HepG2 (cell line): ENCODE data around the gene FOXA1. TPM values are rescaled to one million over a fixed set of nuclear protein-coding genes. Genes with fewer than 3 reads are reported as not detected.

Source experiments
- ARNT2 ChIP-seq: sonication (generic); formaldehyde crosslinking; IDR thresholded peaks from 2 replicates; pipeline ENCODE4 v1.8.0; 2022; ENCODE audit warnings: mild to moderate bottlenecking, low read depth, missing genetic modification reagents, moderate library complexity
- CAMTA2 ChIP-seq: sonication (generic); formaldehyde crosslinking; IDR thresholded peaks from 2 replicates; pipeline ENCODE4 v1.4.0; 2020; ENCODE audit warnings: mild to moderate bottlenecking, missing genetic modification reagents, borderline replicate concordance
- CC2D1A ChIP-seq: sonication (generic); formaldehyde crosslinking; IDR thresholded peaks from 2 replicates; pipeline ENCODE4 v1.8.1; 2023; ENCODE audit warnings: mild to moderate bottlenecking, missing genetic modification reagents
- CHD2 ChIP-seq: IDR thresholded peaks from 2 replicates; pipeline ENCODE4 v1.6.1; 2011; ENCODE audit warnings: low read depth, low read length, improper control_type of control experiment
- EEA1 ChIP-seq: sonication (generic); formaldehyde crosslinking; IDR thresholded peaks from 2 replicates; pipeline ENCODE4 v1.5.1; 2020; ENCODE audit warnings: mild to moderate bottlenecking, missing genetic modification reagents, borderline replicate concordance
- FOXA3 ChIP-seq: IDR thresholded peaks from 2 replicates; pipeline ENCODE4 v1.6.1; 2016; ENCODE audit warnings: missing genetic modification reagents, missing compliant biosample characterization
- HNF4G ChIP-seq, 2 experiments: sonication (generic) in 1 of 2; formaldehyde crosslinking in 1 of 2; IDR thresholded peaks; 2 replicates each; pipeline versions ENCODE4 v1.4.0 to v1.6.1; 2011 to 2020; ENCODE audit warnings: borderline replicate concordance in 2 of 2, low read depth in 2 of 2, mild to moderate bottlenecking in 2 of 2, low read length in 1 of 2, missing genetic modification reagents in 1 of 2, moderate library complexity in 1 of 2
- HNRNPLL ChIP-seq: fragments of 200-400 bp; formaldehyde crosslinking; IDR thresholded peaks from 2 replicates; pipeline ENCODE4 v1.6.1; 2017; ENCODE audit warnings: mild to moderate bottlenecking, low read depth, low read length; ENCODE audit not compliant: poor library complexity, severe bottlenecking
- PCBP1 ChIP-seq: fragments of 200-400 bp; formaldehyde crosslinking; IDR thresholded peaks from 2 replicates; pipeline ENCODE4 v1.6.1; 2017; ENCODE audit warnings: mild to moderate bottlenecking, low read depth, low read length, borderline replicate concordance
- PLRG1 ChIP-seq: fragments of 450-650 bp; conservative IDR thresholded peaks from 2 replicates; pipeline ENCODE4 v1.6.1; 2016
- ZMAT5 ChIP-seq: sonication (generic); formaldehyde crosslinking; IDR thresholded peaks from 2 replicates; pipeline ENCODE4 v1.5.0; 2020; ENCODE audit warnings: mild to moderate bottlenecking, low read depth, missing genetic modification reagents, borderline replicate concordance
- ZNF296 ChIP-seq: sonication (generic); formaldehyde crosslinking; conservative IDR thresholded peaks from 2 replicates; pipeline ENCODE4 v1.5.0; 2020; ENCODE audit warnings: mild to moderate bottlenecking, missing genetic modification reagents
- ZNF557 ChIP-seq: sonication (generic); formaldehyde crosslinking; IDR thresholded peaks from 2 replicates; pipeline ENCODE4 v1.4.0; 2020; ENCODE audit warnings: missing genetic modification reagents
- ZNF569 ChIP-seq: sonication (generic); formaldehyde crosslinking; IDR thresholded peaks from 2 replicates; pipeline ENCODE4 v1.5.0; 2020; ENCODE audit warnings: mild to moderate bottlenecking, missing genetic modification reagents, moderate library complexity, borderline replicate concordance
- ZNF607 ChIP-seq: sonication (generic); formaldehyde crosslinking; IDR thresholded peaks from 2 replicates; pipeline ENCODE4 v1.5.1; 2020; ENCODE audit warnings: missing genetic modification reagents, mild to moderate bottlenecking, borderline replicate concordance
- ZNF609 ChIP-seq: sonication (generic); formaldehyde crosslinking; IDR thresholded peaks from 2 replicates; pipeline ENCODE4 v1.4.0; 2020; ENCODE audit warnings: mild to moderate bottlenecking, missing genetic modification reagents, borderline replicate concordance
- polyA plus RNA-seq, 8 experiments: library from polyadenylated mRNA; depleted of rRNA in 3 of 8; stranded (reverse) in 7 of 8; unstranded in 1 of 8; fragments of >200 nt; fragmentation: Illumina TruSeq in 4 of 8; extraction: Trizol in 4 of 8; gene quantifications; 2 replicates each; pipeline versions ENCODE4 v1.2.1 to v1.2.3, GENCODE V29; 2011 to 2016; ENCODE audit warnings: low read depth in 4 of 8, missing spikeins in 1 of 8, mixed read lengths in 1 of 8; ENCODE audit not compliant: insufficient read depth in 1 of 8
- total RNA-seq, 5 experiments: library from RNA; depleted of rRNA; stranded (reverse); fragments of >200 nt; fragmentation: Illumina TruSeq; extraction: Trizol; gene quantifications; 2 replicates each; pipeline ENCODE4 v1.2.3, GENCODE V29; 2016; ENCODE audit warnings: low read depth in 1 of 5
- TF ChIP-seq, protein P1 (sequence below): sonication (generic); formaldehyde crosslinking; IDR thresholded peaks from 2 replicates; pipeline ENCODE4 v1.4.0; 2020; ENCODE audit warnings: mild to moderate bottlenecking, low read depth, missing genetic modification reagents
- TF ChIP-seq, protein P2 (sequence below): IDR thresholded peaks from 2 replicates; pipeline ENCODE4 v1.6.1; 2018; ENCODE audit warnings: missing genetic modification reagents, mild to moderate bottlenecking, missing compliant biosample characterization

The FOXA1 gene
- total and polyA plus RNA-seq, 2 of the 13 experiments (the other 11 are each of a cell fraction or from before 2014, with no cell fraction given) = 43.4 to 58.6 TPM

DNA sequence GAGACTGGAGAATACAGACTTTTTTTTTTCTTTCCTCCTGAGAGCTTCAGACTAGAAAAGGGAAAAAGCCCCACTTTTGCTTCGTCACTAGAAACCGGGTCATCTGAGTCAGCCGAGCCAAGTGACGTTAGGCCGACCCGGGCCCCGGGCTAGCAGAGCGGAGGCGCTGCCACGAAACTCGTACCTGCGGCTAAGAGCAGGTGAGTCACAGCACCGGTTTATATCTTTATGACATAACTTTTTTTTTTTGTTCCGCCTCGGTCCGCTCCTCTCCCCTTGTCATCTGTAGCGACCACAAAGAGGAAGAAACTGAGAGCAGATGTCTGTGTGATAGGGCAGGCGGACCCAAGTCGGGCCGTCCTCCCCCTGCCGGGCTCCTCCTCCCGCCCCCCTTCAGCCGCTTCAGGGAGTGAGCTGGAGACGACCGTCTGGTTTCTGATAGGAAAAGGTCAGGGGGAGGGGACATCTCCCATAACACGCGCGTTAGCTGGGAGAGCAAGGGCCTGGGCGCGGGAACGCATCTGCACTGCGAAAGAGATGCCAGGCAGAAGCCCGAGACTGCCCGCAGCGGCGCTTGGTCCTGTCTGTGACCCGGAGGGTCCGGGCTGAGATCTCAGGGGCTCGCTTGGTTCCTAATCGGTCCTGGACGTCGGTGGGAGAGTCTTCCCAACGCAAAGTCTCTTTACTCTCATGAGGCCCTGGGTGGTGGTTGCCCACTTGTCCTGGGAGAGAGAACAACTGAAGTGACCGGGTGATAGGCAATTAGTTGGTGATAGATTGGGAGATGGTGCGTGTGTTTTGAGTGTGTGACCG lies 966 bp upstream of the FOXA1 start (continued):
- TF ChIP-seq ZNF609 (CRISPR knock-in tag) (peak; percentile 86), ZNF296 (no peak), HNRNPLL (peak; percentile 46), PCBP1 (no peak), PLRG1 (no peak), ZNF569 (CRISPR knock-in tag) (peak; percentile 71; the same call in 1 of the 2 replicates), HNF4G (IDR thresholded peaks at IDR 0.05; ENCODE audit: borderline replicate concordance, low read depth, low read length) (peak; percentile 30; the same call in 1 of the 2 replicates), HNF4G (CRISPR knock-in tag; IDR thresholded peaks at IDR 0.05; ENCODE audit: borderline replicate concordance, low read depth) (peak; percentile 74), CHD2 (peak; percentile 65), FOXA3 (CRISPR knock-in tag) (peak; percentile 61), EEA1 (CRISPR knock-in tag) (peak; percentile 93; the same call in 1 of the 2 replicates), CC2D1A (CRISPR knock-in tag) (no peak), ZNF607 (CRISPR knock-in tag) (peak; percentile 28), ZNF557 (peak; percentile 49; the same call in 1 of the 2 replicates), CAMTA2 (CRISPR knock-in tag) (peak; percentile 88; the same call in 1 of the 2 replicates), ARNT2 (CRISPR knock-in tag) (peak; percentile 88), ZMAT5 (no peak)
- TF ChIP-seq, protein P1, sequence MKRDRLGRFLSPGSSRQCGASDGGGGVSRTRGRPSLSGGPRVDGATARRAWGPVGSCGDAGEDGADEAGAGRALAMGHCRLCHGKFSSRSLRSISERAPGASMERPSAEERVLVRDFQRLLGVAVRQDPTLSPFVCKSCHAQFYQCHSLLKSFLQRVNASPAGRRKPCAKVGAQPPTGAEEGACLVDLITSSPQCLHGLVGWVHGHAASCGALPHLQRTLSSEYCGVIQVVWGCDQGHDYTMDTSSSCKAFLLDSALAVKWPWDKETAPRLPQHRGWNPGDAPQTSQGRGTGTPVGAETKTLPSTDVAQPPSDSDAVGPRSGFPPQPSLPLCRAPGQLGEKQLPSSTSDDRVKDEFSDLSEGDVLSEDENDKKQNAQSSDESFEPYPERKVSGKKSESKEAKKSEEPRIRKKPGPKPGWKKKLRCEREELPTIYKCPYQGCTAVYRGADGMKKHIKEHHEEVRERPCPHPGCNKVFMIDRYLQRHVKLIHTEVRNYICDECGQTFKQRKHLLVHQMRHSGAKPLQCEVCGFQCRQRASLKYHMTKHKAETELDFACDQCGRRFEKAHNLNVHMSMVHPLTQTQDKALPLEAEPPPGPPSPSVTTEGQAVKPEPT = peak; percentile 75; the same call in 1 of the 2 replicates
- TF ChIP-seq, protein P2, sequence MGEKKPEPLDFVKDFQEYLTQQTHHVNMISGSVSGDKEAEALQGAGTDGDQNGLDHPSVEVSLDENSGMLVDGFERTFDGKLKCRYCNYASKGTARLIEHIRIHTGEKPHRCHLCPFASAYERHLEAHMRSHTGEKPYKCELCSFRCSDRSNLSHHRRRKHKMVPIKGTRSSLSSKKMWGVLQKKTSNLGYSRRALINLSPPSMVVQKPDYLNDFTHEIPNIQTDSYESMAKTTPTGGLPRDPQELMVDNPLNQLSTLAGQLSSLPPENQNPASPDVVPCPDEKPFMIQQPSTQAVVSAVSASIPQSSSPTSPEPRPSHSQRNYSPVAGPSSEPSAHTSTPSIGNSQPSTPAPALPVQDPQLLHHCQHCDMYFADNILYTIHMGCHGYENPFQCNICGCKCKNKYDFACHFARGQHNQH (CRISPR knock-in tag) = peak; percentile 92
